Activated CD4-positive, alpha-beta T cell treated with anti-CD3 and anti-CD28 coated beads for 4 hours (primary cell): Measurements from ENCODE around the gene TMEM185B.

Experiments used
- DNase-seq, 2 donors: peaks; one replicate each; pipeline ENCODE4 v3.0.0-alpha.2; 2020

The TMEM185B gene

DNA sequence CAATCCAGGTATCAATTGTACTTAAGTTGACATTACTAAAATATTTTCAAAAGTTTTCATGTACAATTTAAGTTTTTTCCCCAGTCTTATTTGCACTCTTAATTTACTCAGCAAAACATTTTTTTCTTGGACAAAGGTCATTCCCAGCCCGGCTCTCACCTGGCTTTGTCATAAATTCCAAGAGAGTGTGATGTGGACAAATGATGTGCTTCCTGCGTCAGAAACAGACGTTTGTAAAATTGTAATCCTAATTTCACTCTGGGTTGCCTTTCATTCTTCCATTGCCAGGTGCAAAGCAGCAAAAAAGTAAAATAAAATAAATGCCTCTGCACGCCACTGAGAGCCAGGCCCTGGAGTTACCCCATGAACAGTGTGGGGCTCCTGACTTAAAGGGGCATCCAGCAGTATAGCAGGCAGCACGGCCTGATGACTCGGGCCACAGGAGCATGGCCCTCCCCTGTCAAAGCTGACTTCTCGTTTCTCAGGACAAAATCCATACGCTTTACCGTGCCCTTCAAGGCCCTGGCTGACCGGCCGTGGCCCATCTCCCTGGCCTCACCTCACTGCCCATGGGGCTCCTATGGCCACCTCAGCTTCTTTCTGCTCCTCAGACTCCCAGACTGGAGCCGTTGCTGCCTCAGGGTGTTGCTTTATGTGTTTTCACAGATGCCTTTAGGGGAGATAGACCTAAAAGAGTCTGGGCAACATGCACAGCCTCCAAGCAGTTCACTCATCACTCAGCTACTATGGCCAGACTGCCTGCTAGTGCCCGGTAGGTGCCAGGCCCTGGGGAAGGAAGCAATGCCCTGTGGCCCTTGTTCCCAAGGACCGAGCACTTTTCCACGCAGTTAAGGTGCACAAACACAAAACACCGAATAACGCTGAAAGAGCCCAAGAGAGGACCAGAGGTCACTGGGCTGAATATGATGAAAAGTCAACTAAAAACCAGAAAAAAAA is 7.6 kb upstream of the TMEM185B start:
- DNase-seq = no peak

DNA sequence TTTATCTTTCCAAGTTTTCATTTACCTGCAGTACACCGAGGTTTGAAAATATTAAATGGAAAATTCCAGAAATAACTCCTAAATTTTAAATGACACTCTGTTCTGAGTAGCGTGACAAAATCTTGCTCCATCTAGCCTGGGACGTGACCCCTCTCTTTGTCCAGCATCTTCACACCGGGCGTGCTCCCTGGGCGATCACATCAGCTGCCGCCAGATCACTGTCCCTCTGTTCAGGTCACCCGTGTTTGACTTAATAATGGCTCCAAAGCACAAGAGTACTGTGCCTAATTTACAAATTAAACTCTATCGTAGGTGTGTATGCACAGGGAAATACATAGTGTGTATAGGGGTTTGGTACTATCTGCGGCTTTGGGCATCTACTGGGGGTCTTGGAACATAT is 6.1 kb upstream of the TMEM185B start:
- no peak for DNase-seq

DNA sequence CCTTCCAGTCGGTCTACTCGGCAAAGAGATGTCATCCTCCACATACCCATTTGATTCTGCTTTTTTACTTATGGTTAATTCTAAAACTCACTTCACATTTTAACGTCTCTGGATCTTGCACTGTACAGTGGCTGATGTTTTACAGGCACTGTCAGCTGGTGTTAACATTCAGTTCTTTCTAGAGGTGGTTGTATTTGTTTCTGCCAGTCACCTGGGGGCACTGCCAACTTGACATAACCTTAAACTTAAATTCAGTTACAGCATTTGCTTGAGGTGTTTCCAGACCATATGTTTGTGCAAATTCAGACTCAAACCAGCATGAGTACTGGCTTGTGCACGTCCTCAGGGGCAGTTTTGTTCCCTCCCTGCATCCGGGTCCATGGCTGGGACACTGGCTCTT is 5.3 kb upstream of the TMEM185B start:
- DNase-seq = no peak

DNA sequence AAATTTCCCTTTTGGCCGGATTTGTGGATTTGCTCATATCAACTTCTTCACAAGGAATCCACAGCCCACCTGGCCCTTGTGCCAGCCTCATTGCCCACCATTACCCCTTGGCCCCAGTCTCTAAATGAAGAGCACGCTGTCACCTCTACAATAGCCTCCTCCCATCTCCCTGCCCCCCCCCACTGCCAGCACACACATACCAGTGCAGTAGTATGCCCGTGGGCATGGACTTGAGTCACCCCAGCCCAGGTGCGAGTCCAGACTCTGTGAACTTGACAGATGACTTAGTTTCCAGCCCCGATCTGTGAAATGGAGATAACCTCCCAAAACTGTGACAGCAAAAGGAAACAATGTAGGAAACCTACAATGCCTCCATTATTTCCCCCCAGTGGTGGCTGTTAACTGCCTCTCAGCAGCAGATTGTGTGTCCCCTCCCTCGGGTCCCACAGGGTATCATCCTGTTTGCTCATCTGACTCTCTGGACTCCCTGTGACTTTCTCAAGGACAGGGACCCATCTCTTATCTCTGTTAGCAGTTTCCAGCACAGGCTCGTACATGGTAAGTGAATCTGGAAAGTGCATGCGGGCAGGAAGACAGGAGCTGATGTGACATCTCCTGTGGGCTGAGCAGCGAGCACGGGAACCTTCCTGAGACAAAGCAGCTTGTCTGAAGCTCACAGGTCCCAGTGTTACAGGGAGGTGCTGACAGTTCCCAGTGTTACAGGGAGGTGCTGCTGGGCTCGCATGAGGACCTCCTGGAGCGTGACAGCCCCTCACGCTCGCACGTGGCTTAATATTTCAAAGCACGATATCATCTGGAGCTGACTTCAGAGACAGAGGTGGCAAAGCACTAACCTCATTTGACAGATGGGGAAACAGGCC is 4.2 kb upstream of the TMEM185B start:
- DNase-seq = peak in 1 of 2 donors; percentile 40

DNA sequence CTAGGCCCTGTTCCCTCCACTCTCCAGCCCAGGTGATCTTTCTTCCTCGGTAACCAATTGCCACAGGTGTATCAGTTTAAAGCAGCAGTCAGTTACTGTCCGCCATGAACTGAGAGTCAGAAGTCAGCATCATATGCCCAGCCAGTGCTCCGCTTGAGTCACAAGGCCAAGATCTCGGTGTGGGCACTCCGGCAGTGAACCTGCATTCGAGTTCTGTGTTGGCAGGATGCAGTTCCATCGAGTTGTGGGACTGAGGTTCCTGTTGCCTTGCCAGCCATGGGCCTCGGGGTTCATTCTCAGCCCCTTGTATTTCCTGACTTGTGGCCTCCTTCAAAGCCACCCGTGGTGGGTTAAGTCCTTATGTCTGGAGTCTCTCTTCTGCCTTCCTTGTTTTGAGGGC is 3.1 kb upstream of the TMEM185B start:
- no peak for DNase-seq

DNA sequence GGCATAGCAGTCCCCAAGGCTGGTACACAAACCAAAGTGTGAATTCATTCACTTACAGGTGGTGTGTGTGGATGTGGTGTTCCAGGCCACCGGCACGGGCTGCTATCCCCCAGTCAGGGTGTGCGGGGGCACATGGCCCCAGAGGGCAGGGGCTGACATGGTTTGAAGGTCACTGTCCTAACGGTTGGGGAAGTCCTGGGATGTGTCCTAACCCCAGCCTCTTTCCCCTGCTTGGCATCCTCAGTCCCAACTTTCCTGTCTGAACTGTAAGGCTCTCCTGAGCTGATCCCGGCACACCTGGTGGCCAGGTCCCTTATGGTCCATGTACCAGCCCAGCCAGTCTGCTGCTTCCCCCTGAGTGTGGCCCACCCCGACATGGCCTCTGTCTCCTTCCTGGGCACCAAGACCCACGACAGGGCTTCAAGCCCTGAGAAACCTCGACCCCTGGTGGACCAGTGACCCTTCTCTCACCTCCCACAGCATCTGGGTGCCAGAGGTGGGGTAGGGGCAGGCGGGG is 2.4 kb upstream of the TMEM185B start:
- no peak for DNase-seq

DNA sequence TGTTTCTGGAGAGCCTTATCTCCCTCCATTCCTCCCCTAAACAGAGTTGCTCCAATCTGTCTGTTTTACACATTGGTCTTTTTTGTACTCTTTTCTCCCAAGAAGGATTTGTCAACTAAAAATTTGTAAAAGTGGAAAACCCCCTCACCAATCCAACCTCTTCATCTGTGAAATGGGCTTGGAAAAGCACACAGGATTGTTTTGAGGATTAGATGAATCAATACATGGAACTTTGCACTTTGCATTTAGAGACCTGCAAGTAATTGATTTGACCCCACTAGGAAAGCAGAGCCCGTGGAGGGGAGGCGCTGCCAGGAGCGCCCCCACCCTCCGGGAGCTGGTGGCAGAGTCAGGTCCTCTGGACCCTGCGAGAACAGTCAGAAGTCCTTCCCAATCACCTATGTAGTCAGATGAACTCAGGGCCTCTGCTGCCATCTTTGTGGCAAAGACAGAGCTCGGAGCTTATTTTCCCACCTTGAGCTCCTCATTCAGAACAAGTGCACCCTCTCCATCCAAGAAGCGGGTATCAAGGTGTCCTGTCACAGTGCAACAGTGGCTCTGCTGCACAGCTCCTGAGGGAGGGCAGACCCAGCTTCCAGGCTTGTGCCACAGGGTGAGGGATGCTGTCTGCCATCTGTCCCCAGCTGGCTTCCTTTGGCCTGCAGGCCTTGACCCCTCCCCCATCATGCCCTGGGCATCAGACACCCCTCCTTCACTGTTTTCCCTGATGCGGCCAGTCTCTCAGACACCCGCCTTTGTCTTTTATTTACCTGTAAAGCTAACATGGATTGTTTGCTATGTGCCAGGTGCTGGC is 1.7 kb upstream of the TMEM185B start:
- DNase-seq = no peak

DNA sequence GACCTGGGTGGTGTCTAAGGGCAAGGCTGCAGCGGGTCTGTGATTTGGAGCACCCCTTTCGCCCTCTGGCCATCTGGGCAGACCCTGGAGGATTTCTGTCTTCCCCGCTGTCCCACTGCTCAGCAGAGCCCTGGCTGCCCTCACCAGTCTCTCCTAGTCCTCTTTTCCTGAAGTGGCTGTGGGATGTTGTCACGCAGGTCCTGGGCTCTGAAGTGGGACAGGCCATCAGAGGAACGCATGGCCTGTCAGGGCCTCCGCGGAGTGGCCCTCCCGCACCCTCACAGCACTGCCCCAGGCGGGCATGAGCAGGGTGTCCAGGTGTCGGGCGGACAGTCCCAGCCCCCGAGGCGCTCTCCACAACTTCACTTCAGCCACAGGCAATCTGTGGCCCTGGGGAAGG is 1.1 kb upstream of the TMEM185B start:
- no peak for DNase-seq

DNA sequence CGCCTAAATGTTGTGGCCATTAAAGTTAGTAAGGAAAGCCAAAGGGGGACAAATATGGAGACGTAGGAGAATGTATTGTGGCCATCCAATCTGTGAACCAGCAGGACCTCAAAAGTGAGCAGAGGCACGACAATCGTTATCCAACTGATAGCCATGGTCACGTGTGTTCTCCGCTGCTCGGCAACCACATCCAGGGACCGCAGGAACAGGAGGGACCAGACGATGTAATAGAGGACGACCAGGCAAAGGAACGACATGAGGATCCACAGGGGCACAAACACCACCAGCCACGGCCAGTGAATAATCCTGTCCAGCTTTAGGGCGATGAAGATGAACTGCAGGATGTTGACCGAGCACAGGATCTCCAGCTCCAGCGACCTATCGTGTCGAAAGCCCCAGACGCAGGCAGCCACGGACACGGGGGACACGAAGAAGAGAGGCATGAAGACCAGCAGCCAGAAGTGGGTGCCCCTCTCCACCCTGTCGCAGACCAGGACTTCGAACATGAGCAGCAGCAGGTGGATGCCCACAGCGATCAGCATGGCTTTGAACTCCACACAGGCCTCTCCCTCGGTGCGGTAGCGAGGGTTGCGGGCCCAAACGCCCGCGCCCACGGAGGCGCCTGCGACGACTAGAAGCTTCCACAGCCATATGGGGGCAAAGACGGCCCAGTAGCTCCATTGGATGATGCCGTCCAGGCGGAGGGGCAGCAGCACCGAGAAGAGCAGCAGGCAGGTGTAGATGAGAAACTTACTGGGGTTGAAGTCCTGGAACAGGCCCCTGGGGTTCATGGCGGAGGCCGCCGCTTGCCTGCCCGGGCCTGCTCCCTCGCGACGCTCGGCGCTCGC is 790 bp downstream of the TMEM185B start:
- peak in 1 of 2 donors; percentile 9 for DNase-seq

DNA sequence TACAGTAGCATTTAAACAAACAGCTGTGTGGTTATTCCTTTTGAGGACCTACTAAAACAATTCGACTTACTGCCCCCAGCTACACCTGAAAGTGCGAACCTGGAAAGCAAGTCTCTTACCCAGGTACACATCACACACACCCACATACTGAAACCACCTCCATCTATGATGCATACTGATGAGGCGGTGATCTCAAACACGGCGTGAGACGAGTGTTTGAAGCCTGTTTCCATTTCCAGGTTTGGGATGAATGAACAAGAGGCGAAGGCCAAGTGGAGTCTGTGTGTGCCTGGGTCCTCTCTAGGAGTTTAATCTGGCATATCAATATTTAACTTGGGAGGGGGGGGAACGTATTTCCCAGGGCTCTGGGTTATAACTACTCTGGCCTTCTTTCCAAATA is 1.6 kb downstream of the TMEM185B start:
- DNase-seq = no peak

DNA sequence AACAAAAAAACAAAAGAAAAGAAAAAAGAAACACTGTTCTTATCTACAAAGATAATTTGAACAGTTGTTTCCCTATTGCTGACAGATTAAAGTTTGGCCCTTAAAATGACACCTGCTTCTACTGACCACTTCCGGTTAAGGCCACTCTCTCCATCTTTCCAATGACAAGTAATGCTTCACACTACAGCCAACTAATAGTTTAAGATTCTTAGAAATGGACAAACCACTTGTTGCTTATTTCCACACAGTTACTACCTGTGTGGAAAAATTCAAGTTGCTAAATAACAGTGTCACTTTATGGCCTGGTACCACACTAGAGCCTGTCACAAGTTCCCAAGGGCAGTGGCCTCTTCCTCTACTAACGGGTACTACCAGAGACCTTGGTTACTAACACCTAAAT is 2.4 kb downstream of the TMEM185B start:
- DNase-seq = no peak

DNA sequence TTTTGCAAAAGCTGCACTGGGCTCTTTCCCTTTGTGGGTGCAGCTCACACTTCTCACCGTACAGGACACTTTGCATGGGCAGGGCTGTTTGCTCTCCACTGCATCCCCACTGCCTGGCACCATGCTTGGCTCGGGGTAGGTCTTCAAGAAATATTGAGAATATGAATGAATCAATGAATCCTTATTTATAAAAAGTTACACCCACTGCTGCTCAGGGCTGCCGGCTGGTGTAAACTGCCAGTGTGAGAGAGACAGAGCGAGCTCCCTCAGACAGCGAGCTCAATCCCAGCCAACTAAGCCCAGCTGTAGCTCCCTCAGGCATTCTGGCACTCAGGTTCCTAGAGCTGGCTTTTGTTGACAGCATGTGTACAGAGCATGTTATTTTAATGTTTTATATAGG is 3.4 kb downstream of the TMEM185B start:
- no peak for DNase-seq

DNA sequence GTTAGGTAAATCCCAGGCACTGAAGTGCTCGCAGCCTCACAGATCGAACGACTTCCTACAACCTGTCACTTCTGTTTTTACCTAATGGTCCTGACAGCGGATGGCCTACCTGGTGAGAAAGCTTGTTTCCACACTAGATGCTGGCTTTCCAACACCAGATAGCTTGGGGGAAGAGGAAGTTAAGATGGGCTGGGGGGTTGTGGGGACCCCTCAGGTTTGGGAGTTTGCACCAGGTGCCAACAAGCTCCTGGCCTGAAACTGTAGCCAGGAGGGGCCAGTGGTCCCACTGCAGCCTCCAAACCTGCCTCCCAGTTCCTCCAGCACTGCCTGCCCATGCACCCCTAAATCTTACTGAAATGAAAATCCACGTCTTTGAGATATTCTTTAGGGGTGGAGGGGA is 3.9 kb downstream of the TMEM185B start:
- DNase-seq = no peak

DNA sequence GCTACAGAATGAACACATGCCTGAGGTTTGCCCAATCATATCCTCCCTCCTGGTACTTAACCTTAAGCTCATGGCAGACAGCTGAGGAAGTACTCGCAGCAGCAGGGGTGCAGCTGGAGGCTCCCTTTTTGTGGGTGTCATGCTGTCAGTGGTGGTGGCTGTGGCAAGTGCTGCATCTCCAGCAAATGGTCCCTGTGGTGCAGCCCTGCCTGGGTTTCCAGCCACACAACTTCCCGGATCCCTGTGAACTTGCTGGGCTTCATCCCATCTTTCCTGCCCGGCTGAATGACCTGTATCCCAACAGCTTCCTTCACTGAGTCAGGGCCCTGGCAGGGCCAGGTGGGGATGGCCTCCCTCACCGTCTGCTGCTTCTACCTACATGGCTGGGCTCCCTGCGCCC is 5.0 kb downstream of the TMEM185B start:
- DNase-seq = no peak

DNA sequence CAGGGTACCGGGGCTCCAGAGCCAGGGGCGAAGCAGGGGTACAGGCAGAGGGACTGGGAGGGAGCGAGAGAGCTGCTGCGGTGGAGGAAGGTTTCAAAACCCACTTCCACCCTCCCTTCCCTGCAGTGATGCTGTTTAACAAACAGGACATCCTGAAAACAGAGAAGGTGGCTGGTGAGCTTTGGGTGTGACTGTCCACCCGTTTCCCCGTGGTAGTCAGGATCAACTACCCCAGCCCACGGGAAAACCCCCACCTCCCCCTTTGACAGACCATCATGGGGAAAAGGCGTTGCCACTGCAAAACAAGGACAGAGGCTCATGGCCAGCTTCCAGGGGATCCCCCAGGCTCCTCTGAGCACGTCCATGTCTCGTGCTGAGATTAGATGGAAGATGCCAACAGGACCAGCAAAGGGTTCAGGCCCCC is 12.9 kb downstream of the TMEM185B start:
- DNase-seq = no peak

DNA sequence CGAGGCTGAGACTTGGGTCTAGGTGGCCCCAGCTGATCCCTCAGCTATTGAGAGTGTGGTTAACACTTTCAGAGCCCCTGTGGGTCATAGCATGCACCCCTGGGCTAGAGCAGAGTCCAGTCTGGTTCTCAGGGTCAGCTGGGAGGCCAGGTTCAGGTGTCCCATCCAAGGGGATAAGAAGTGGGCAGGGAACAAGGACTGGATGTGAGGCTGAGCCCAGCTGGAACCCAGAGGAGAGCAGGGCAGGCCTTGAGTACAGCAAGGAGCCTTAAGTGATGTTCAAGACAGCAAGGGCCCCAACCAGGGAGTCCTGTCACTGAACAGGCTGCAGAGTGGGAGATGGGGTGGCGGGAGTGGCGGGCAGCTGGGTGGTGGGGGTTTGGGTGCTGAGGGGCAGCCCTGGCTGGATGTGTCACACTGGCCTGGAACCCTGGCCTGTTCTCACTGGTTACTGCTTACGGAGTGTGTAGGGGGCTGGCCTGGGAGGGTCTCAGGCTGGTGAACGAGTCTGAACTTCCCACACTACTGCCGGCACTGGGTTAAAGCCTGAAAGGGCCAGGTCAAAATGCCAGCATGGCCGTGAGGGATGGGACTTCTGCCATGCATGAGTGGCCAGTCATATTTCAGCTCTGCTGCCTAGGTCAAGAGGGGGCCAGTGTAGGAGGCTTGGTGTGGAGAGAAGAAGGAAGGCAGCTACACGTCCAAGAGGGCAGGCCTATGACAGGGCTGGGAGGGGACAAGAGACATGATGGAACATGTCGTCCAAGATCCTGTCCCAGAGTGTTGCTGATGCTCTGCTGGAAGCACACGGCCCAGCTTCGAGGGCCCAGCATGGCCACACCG is 13.6 kb downstream of the TMEM185B start:
- DNase-seq = no peak

DNA sequence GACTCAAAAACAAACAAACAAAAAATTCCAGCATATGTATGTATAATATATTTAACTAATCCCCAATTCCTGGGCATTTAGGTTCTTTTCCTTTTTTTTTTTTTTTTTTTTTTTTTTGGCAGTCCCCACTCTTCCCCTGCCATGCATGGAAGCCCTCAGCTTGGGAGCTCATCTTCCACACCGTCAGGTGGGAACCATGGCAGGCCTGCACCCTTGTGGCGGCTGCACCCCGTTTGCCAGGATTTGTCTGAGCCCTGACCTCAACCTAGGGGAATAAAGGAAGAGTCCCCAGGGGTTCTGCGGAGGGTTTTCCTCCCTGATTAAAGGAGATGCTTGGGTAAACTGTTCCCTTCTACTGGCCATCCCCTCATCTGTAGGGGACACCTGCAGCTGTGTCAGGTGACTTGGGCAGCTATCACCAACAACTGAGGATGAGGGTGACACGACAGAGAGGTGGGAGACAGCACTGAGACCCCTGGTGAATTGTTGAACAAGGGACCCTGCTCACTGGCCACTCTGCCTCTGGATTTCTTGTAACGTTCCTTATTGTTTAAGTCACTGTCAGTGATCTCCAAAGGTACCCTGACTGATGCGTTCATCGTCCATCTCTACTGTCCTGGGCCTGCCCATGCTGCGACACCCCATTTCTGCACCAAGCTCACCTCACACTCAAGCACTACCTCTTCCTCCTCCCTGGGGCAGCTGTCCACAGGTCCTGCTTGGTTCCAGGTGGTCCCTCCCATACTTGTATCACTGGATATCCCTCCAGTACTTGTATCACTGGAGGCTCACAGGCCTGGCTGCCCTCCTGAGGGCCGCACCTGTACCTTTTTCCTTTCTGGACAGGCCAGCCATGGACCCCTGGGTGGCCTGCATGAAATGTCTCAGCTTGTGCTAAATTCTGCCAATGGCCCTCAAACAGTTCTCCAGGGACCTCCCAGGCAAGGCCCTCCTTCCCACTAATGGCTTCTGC is 14.5 kb downstream of the TMEM185B start:
- DNase-seq = no peak

DNA sequence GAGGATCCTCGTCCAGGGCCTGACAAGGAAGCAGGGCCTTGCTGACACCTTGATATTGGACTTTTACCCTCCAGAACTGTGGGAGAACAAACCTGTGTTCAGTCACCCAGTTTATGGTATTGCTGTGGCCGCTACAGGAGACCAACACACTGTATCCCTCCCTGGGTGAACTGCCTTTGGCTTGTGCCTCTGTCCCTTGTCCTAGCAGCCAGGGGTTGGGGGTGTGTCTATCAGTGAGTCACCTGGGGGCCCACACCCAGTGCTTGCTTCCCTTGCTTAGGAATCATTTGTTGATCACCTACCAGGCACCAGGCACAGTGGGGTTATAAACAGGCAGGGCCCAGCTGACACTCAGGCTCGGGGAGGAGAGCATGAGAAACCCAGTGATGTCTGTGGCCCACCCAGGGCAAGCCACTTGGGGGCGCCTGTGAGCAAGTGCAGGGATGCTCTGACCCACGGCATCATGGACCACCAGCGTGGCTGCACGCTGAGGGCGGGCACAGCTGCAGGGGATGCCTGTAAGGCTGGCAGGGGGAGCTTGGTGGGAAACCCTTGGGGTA is 17.1 kb downstream of the TMEM185B start:
- peak in 1 of 2 donors; percentile 33 for DNase-seq
